ENCODE results near the gene CFAP20DC. TPM values are rescaled to one million over a fixed set of nuclear protein-coding genes. Genes with fewer than 3 reads are reported as not detected.

Gene CFAP20DC
- total and polyA plus RNA-seq, 2 of the 4 experiments (the other 2 are of a cell fraction): 1.2 to 1.6 TPM

GRCh38 chr3:58880182-58880581, 169.6 kb downstream of the CFAP20DC start:
- peaks cover 1% of the 10 kb centered on the region for H3K4me1 ChIP-seq (ENCODE audit: control insufficient read depth, insufficient read depth, low read length)
- ChIA-PET POLR2A (ENCODE audit: unreplicated experiment) (no interaction called here), CTCF (no interaction called here)
- dilution Hi-C loops (cut with HindIII; ENCODE audit: low sequenced_read_pairs, unreplicated experiment): no loop called here
- BruUV-seq (replicated peaks): no TSS peak
- no peaks in the 10 kb centered on the region for H3K36me3 ChIP-seq (ENCODE audit: control insufficient read depth, insufficient read depth, low read length)
- peak overlapping the region; percentile 39 for H2BK5ac ChIP-seq (ENCODE audit: low read depth, low read length, poor library complexity, severe bottlenecking)
- H2AK9ac ChIP-seq (replicated peaks; ENCODE audit: low read depth, low read length, poor library complexity): no peak overlapping the region
- TF ChIP-seq FOS (IDR thresholded peaks at IDR 0.05; ENCODE audit: low read depth, low read length) (peak; percentile 35; the same call in 1 of the 2 replicates), CHD1 (IDR thresholded peaks at IDR 0.05; ENCODE audit: low read depth, low read length) (no peak)
- intact Hi-C loops (cut with micrococcal nuclease): no loop called here
- H3K4me2 ChIP-seq (ENCODE audit: low read depth, low read length): no peak overlapping the region
- H4K91ac ChIP-seq (ENCODE audit: insufficient read depth, low read depth, low read length): no peak overlapping the region
- no peak overlapping the region for H3K4ac ChIP-seq (ENCODE audit: low read depth, low read length)
- no peaks in the 10 kb centered on the region for H4K20me1 ChIP-seq (ENCODE audit: insufficient read depth, low read length)
- H3K27me3 ChIP-seq (ENCODE audit: control insufficient read depth, insufficient read depth, low read length): no peaks in the 10 kb centered on the region
- H3K9ac ChIP-seq (ENCODE audit: low read depth, low read length): no peak overlapping the region
- H4K8ac ChIP-seq (ENCODE audit: low read depth in 2 of 2, low read length in 2 of 2): no peak overlapping the region; a peak in 1 of 4 replicates
- WGBS, 2 experiments (ENCODE audit: extremely low coverage in 2 of 2, insufficient read length in 1 of 2): no CpG with 5 or more reads among the region's 1 CpG
- in situ Hi-C loops (cut with MboI; ENCODE audit: low sequenced_read_pairs): no loop called here
- no peak overlapping the region for H3K27ac ChIP-seq (ENCODE audit: insufficient read depth, low read length)
- H2AK5ac ChIP-seq (ENCODE audit: low read depth, low read length): no peak overlapping the region
- H4K5ac ChIP-seq (ENCODE audit: low read depth, low read length): no peak overlapping the region
- ATAC-seq (ENCODE audit: low read depth): peak; percentile 56; the same call in 1 of the 2 replicates
- no peak overlapping the region for H3K4me3 ChIP-seq (ENCODE audit: insufficient read depth, low read depth, low read length)
- no peaks in the 10 kb centered on the region for H3K79me1 ChIP-seq (ENCODE audit: low read depth in 1 of 2, low read length in 2 of 2)
- no peak overlapping the region; the same call in 1 of the 2 replicates for H3K56ac ChIP-seq (ENCODE audit: extremely low read depth, insufficient read depth, low read length)
- no peak overlapping the region for H2AFZ ChIP-seq (replicated peaks; ENCODE audit: low read length, poor library complexity)
- no peak overlapping the region for H2BK15ac ChIP-seq (ENCODE audit: low read depth, low read length)
- no peak overlapping the region for H3K18ac ChIP-seq (ENCODE audit: low read depth, low read length)
- DNase-seq: peak; percentile 77
- H3K23ac ChIP-seq (ENCODE audit: low read depth, low read length): no peak overlapping the region
- no peak overlapping the region; the same call in 1 of the 2 replicates for H2BK120ac ChIP-seq (ENCODE audit: low read depth, low read length)
- 0 out of 2 replicates have a peak overlapping the region, but pooled peaks have one; percentile 27 for H3K14ac ChIP-seq (replicated peaks; ENCODE audit: low read depth, low read length)
- H2BK20ac ChIP-seq (ENCODE audit: low read depth, low read length): no peak overlapping the region
- 0 out of 2 replicates have a peak, but pooled peaks cover 2% of the 10 kb centered on the region for H3K9me1 ChIP-seq (ENCODE audit: insufficient read depth, low read length)
- H3K9me3 ChIP-seq (ENCODE audit: control insufficient read depth, insufficient read depth, low read length): no peaks in the 10 kb centered on the region
